ENCODE data around the gene TFEB. TPM values are rescaled to one million over a fixed set of nuclear protein-coding genes. Genes with fewer than 3 reads are reported as not detected.
A peak's percentile ranks its signal among the peaks of the same experiment; 100 is the strongest.

The TFEB gene
- total and polyA plus RNA-seq, 2 of the 8 experiments (the other 6 are each of a cell fraction or from before 2014, with no cell fraction given), result 2.3 to 6.7 TPM

DNA sequence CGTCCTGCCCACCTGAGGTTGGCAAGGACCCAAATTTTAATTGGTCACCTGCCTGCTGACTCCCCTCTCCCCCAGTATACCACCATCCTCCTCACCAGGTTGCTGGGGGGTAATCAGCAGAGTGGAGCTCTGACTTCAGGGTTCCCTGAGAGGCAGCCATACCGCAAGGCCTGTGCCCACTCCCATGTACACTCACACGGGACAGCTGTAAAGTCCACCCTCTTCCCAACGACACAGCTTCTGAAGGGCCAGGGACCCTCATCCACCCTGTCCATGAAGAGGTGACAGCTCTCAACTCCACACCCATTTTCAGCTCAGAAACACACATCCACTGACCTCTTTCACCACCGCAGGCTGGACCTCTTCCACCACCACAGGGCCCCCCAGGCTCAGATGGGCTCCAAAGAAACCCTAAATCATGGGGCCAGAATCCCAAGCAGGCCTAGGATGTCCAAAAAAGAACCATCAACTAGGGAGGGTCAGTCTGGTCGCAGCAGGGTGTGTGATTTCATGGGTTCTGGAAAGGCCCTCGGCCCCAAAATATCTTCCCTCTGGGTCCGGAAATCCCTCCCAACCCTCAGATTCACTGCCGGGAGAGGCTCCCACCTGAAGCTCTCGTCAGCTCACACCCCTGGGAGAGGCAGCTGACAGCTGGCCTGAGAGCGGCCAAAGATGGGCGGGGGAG lies 30.0 kb downstream of the TFEB start:
- no peak for FAIRE-seq
- H3K9ac ChIP-seq (replicated peaks in 1 of 4; ENCODE audit: extremely low read depth in 1 of 4, low read depth in 3 of 4, low read length in 3 of 4), result no peak overlapping the region
- no peak for TF ChIP-seq CHD1 (IDR thresholded peaks at IDR 0.05; ENCODE audit: low read depth, low read length)
- no peak for TF ChIP-seq KDM1A (IDR thresholded peaks at IDR 0.05; ENCODE audit: borderline replicate concordance, low read length)
- TF ChIP-seq JUN (IDR thresholded peaks at IDR 0.05; ENCODE audit: low read depth, low read length), result no peak
- no peak for TF ChIP-seq YY1 (IDR thresholded peaks at IDR 0.05; ENCODE audit: low read depth, low read length)
- no peak for TF ChIP-seq SAP30 (IDR thresholded peaks at IDR 0.05; ENCODE audit: insufficient read depth, insufficient replicate concordance, low read length)
- no peak for TF ChIP-seq ASH2L (IDR thresholded peaks at IDR 0.05; ENCODE audit: low read length)
- no peak for TF ChIP-seq RNF2 (IDR thresholded peaks at IDR 0.05; ENCODE audit: borderline replicate concordance, low read depth, low read length, missing control alignments, poor library complexity, severe bottlenecking)
- TF ChIP-seq, protein P1, sequence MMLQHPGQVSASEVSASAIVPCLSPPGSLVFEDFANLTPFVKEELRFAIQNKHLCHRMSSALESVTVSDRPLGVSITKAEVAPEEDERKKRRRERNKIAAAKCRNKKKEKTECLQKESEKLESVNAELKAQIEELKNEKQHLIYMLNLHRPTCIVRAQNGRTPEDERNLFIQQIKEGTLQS (IDR thresholded peaks at IDR 0.05; ENCODE audit: insufficient read depth, low read depth, low read length), result no peak
- TF ChIP-seq CBX8 (IDR thresholded peaks at IDR 0.05; ENCODE audit: borderline replicate concordance, low read depth, low read length), result no peak
- no peak for TF ChIP-seq RBBP5 (IDR thresholded peaks at IDR 0.05; ENCODE audit: borderline replicate concordance, low read depth, low read length)
- TF ChIP-seq ZNF274 (IDR thresholded peaks at IDR 0.05; ENCODE audit: borderline replicate concordance, extremely low read depth, low read length), result no peak

More for the DNA sequence above, 30.0 kb downstream of the TFEB start:
- Histone ChIP-seq H2BK12ac (ENCODE audit: low read depth, low read length) (0 out of 2 replicates have a peak overlapping the region, but pooled peaks have one; percentile 9), H4K91ac (replicated peaks; ENCODE audit: insufficient read length, low read length) (peak overlapping the region; percentile 26), H2AK5ac (ENCODE audit: low read depth, low read length) (no peak overlapping the region), H3K14ac (ENCODE audit: insufficient read length) (no peak overlapping the region), H3K56ac (replicated peaks; ENCODE audit: insufficient read length, low read depth, low read length) (no peak overlapping the region), H2BK20ac (ENCODE audit: low read length) (no peak overlapping the region), H3K27me3 (replicated peaks in 1 of 4; ENCODE audit: control insufficient read depth in 3 of 4, extremely low read depth in 1 of 4, insufficient read depth in 3 of 4, low read length in 3 of 4) (no peaks in the 10 kb centered on the region; a peak in 1 of 7 replicates), H2AFZ (ENCODE audit: low read length) (no peak overlapping the region), H4K20me1 (replicated peaks in 1 of 2; ENCODE audit: control insufficient read depth in 1 of 2, insufficient read depth in 2 of 2, low read length in 2 of 2) (peaks cover 0 to 3% of the 10 kb centered on the region in 2 experiments), H3K4me2 (ENCODE audit: insufficient read depth in 1 of 2, low read depth in 2 of 2, low read length in 2 of 2) (no peak overlapping the region), H3K4ac (replicated peaks; ENCODE audit: insufficient read length, low read depth, low read length) (no peak overlapping the region), H2BK15ac (ENCODE audit: low read length) (no peak overlapping the region; the same call in 1 of the 2 replicates), H3K9me3 (ENCODE audit: insufficient read depth in 2 of 2, low read depth in 1 of 2, low read length in 1 of 2) (no peaks in the 10 kb centered on the region), H3K79me2 (ENCODE audit: control insufficient read depth in 1 of 2, insufficient read depth in 2 of 2, low read length in 2 of 2) (no peaks in the 10 kb centered on the region), H3K4me3 (ENCODE audit: extremely low read depth in 1 of 4, insufficient read depth in 2 of 4, low read depth in 3 of 4, low read length in 4 of 4) (no peak overlapping the region), H2BK5ac (ENCODE audit: low read depth, low read length) (no peak overlapping the region), H4K8ac (ENCODE audit: extremely low read depth, insufficient read depth, low read length) (no peak overlapping the region; the same call in 1 of the 2 replicates), H4K5ac (ENCODE audit: insufficient read length, low read depth, low read length) (no peak overlapping the region), H3K18ac (ENCODE audit: extremely low read depth, low read length) (no peak overlapping the region), H3K4me1 (replicated peaks in 1 of 4; ENCODE audit: control insufficient read depth in 3 of 4, insufficient read depth in 4 of 4, low read length in 3 of 4) (peaks cover 0 to 14% (median 4%) of the 10 kb centered on the region in 4 experiments; a peak in 6 of 7 replicates), H3K23ac (ENCODE audit: insufficient read length) (no peak overlapping the region), H3K36me3 (ENCODE audit: control insufficient read depth in 2 of 4, insufficient read depth in 4 of 4, low read length in 3 of 4) (no peaks in the 10 kb centered on the region), H3K23me2 (ENCODE audit: low read depth, low read length) (peaks cover 3% of the 10 kb centered on the region; the same call in 1 of the 2 replicates), H3K27ac (ENCODE audit: low read depth, low read length) (no peak overlapping the region), H3K79me1 (ENCODE audit: low read depth, low read length) (0 out of 2 replicates have a peak, but pooled peaks cover 2% of the 10 kb centered on the region), H2BK120ac (replicated peaks; ENCODE audit: low read depth, low read length) (no peak overlapping the region)
- DNase-seq (ENCODE audit: low read depth in 1 of 2, low spot score in 2 of 2), result no peak
- WGBS, 2 experiments (ENCODE audit: extremely low coverage in 1 of 2, insufficient coverage in 1 of 2, insufficient read length in 1 of 2, insufficient replicate concordance in 2 of 2, low coverage in 1 of 2, low lambda C conversion rate in 2 of 2, missing lambda C conversion rate in 1 of 2), result 57% methylated on average over 12 of the region's 12 CpGs; no CpG with 5 or more reads in 1 of the 2 experiments
- POLR2A ChIA-PET (ENCODE audit: partially characterized antibody), result interaction anchor here (0.9 kb wide), 1 partner anchor 85 kb away, joined by 3 read pairs; no protein-coding TSS in a partner anchor
- CTCF ChIA-PET (ENCODE audit: partially characterized antibody), result interaction anchor here (0.6 to 12.5 kb wide), 35 partner anchors 8 to 427 kb away, joined by 3 to 181 read pairs (median 4); partner anchors contain the start of genes PRICKLE4, TFEB and TOMM6
